Globus pallidus (tissue), 1 donor: ENCODE data around the gene ORM1.

Source experiments
- DNase-seq: peaks from one replicate; pipeline ENCODE4 v3.0.0-alpha.2; 2015; ENCODE audit warnings: low spot score

Gene ORM1

GRCh38 chr9:114344188-114344566, 21.3 kb downstream of the ORM1 start:
- no peak for DNase-seq

GRCh38 chr9:114344692-114345091, 21.8 kb downstream of the ORM1 start:
- no peak for DNase-seq

- DNase-seq: no peak
These were observed 22.7 kb downstream of the ORM1 start for GRCh38 chr9:114345493-114346065.

GRCh38 chr9:114346146-114346545, 23.2 kb downstream of the ORM1 start:
- no peak for DNase-seq

- peak; percentile 92 for DNase-seq
These were observed 24.8 kb downstream of the ORM1 start for GRCh38 chr9:114347675-114348074.

GRCh38 chr9:114348261-114348905, 25.5 kb downstream of the ORM1 start:
- no peak for DNase-seq

GRCh38 chr9:114348906-114349482, 26.1 kb downstream of the ORM1 start:
- no peak for DNase-seq

GRCh38 chr9:114349713-114350480, 27.0 kb downstream of the ORM1 start:
- no peak for DNase-seq

- DNase-seq: no peak
These were observed 27.9 kb downstream of the ORM1 start for GRCh38 chr9:114350636-114351401.

GRCh38 chr9:114351932-114352331, 29.0 kb downstream of the ORM1 start:
- no peak for DNase-seq

- no peak for DNase-seq
These were observed 32.9 kb downstream of the ORM1 start for GRCh38 chr9:114355821-114356220.

GRCh38 chr9:114356792-114357191, 33.9 kb downstream of the ORM1 start:
- no peak for DNase-seq

- no peak for DNase-seq
These were observed 34.5 kb downstream of the ORM1 start for GRCh38 chr9:114357360-114357759.

GRCh38 chr9:114357911-114358328, 35.0 kb downstream of the ORM1 start:
- no peak for DNase-seq

- DNase-seq: no peak
These were observed 36.9 kb downstream of the ORM1 start for GRCh38 chr9:114359801-114360200.

- no peak for DNase-seq
These were observed 38.6 kb downstream of the ORM1 start for GRCh38 chr9:114361542-114361941.

- DNase-seq: no peak
These were observed 39.5 kb downstream of the ORM1 start for GRCh38 chr9:114362394-114362793.

- DNase-seq: no peak
These were observed 40.5 kb downstream of the ORM1 start for GRCh38 chr9:114363424-114363823.

- no peak for DNase-seq
These were observed 41.5 kb downstream of the ORM1 start for GRCh38 chr9:114364134-114365041.

GRCh38 chr9:114365194-114365593, 42.3 kb downstream of the ORM1 start:
- no peak for DNase-seq
